AG09309 (cell line): ENCODE results near the gene AK8.

Source experiments
- DNase-seq: peaks from one replicate; pipeline ENCODE4 v3.0.0-alpha.2; 2010; ENCODE audit warnings: low read depth
- H3K4me3 ChIP-seq: 2 replicates; pipeline ENCODE4 v1.5.1; 2011; ENCODE audit warnings: mild to moderate bottlenecking, low read depth, low read length, moderate library complexity; ENCODE audit not compliant: control insufficient read depth
- CTCF ChIP-seq: IDR thresholded peaks from 2 replicates; pipeline ENCODE4 v1.5.1; 2011; ENCODE audit warnings: mild to moderate bottlenecking, low read depth, low read length, inconsistent platforms; ENCODE audit not compliant: insufficient read depth, control insufficient read depth; ENCODE audit errors: missing control alignments

AK8 gene

GRCh38 chr9:132795511-132796303 lies 82.4 kb downstream of the AK8 start:
- no peak overlapping the region for H3K4me3 ChIP-seq
- no peak for TF ChIP-seq CTCF
- DNase-seq: no peak

GRCh38 chr9:132794730-132795380 lies 83.2 kb downstream of the AK8 start:
- no peak for TF ChIP-seq CTCF
- no peak for DNase-seq
- no peak overlapping the region for H3K4me3 ChIP-seq

DNA sequence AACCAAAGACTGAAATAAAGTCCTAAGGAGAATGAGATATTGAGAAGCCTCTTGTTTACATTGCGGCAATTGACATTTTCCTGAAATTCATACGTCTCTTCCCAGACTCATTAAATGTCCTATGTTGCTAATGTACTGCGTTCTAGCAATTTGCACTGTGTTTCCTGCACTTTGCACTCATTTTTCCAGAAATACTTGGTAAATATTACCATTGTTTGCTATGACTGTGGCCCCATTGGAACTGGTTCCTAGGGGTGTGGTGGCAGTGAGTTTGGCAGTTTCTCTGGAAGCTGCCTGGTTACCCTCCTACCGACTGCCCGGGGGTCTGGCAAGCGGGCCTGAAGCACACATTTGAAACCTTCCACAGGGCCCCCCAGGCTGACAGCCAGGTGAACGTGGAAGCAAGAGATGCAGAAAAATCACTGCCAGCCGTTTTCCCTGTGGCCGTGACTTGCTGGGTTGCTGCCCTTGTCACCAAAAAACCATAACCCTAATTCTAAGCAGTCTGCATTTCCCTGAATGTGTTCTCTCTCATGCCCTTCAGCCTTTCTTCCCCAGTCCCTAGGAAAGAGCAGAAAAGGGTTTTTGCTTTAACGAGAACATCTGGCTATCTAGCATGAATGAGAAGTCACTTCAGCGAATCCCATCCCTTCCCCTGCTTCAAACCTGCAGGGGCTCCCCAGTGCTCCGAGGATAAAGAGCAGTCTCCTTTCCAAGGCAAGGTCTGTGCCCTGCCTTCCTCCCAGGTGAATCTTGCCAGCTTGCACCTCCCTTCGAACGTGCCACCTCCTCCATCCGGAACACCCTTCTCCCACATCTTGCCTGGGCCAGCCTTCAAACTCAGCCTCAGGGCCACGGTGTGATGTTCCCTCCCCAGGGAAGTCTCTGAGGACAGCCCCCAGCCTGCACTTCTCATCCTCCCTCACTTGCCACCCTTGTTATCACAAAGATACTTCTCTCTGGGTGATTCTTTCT lies 84.2 kb downstream of the AK8 start:
- no peak for TF ChIP-seq CTCF
- no peak for DNase-seq
- no peak overlapping the region for H3K4me3 ChIP-seq

DNA sequence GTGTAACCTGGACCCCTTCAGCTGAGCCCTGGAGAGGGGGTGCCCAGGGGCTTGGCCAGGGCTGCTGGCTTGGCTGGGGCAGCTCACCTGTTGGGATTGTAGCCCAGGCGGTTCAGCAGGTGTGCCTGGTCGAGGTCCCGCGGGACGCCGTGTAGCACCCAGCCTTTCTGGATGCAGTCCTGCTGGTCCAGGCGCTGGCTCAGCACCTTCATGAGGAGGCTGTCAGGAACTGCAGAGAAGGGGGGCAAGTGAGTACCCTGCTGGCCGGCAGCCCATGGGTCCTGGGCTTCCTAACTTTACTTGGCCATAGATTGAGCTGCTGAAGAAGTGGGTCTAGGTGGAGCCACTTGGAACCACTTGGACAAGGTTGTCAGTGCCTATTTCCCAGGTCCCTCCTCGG lies 85.5 kb downstream of the AK8 start:
- H3K4me3 ChIP-seq: no peak overlapping the region
- TF ChIP-seq CTCF: no peak
- no peak for DNase-seq

DNA sequence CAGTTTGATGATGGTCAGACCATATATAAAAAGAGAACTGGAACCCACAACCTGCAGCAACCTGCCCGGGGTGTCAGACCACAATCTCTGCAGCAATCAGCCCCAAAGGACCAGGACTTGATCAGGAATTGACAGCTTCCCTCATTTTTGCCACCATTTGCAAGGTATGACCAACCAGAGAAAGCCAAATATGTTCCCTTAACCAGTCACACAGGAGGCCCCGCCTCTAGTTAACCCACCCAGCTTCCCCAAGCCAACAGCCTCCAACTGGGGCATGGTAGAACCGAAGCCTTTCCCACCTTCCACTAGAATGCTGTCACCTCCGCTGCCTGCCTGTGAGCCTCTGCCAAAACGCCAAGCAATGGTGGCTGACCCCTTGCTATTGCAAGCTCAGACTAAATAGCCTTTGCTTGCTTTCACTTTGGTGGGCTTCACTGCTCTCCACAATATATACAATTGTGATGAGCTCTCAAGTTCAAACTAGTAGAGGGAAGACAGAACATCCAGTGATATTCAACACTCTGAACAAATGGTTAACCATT lies 86.3 kb downstream of the AK8 start:
- H3K4me3 ChIP-seq: no peak overlapping the region
- DNase-seq: no peak
- no peak for TF ChIP-seq CTCF

DNA sequence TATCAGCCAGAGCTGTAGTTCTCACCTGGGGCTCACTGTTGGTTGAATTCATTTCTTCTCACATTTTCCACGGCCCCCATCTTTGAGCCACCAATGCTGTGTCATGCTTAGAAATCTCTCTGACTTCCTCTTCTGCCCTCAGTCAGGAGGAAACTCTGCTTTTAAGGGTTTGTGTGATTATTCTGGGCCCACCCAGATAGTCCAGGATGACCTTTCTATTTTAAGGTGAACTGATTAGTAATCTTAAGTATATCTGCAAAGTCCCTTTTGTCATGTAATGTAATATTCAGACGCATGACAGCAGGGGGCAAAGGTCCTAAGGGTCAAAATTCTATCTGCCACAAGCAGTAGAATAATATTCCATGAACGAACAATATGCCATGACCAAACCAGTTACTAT lies 88.4 kb downstream of the AK8 start:
- H3K4me3 ChIP-seq: no peak overlapping the region
- TF ChIP-seq CTCF: no peak
- DNase-seq: no peak
